Measurements from ENCODE around the gene SZRD1.
A peak's percentile ranks its signal among the peaks of the same experiment; 100 is the strongest.
"Not testable (repeated sequence)": the region's sequence is repeated elsewhere in the genome, so short reads cannot be mapped to it uniquely, and the experiment has no call there.

SZRD1 gene

DNA sequence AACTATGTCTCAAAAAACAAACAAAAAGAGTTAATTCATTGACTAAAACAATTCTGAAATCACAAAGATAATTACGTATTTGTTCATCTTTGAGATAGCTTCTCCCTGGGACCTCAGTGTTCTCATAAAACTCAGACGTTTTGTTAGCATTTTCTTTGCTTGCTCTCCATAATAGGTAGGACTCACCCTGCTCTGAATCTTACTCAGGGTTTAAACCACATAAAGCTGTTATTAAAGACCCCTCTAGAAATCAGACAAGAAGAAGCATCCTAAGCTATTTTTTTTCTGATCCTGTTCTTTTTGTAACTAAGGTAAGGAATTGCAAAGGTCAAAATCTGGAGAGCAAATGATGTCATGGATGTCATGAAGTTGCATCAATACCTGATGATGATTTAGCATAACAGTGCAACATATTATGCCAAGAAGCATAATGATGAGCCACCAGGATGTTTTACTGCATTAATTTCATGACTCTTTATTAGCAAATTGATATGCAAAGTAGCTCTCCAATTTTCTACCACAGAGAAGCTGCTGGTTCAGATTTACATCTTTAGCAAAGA lies 17.1 kb upstream of the SZRD1 start:
- no peaks in the 10 kb centered on the region for H3K9me3 ChIP-seq (ENCODE audit: control insufficient read depth, low read depth, low read length)
- H3K27ac ChIP-seq (ENCODE audit: low read length) = no peak overlapping the region
- no peak overlapping the region for H3K4me3 ChIP-seq (ENCODE audit: low read length)
- H3K36me3 ChIP-seq (ENCODE audit: control insufficient read depth, low read depth, low read length) = no peaks in the 10 kb centered on the region
- H3K27me3 ChIP-seq (ENCODE audit: control insufficient read depth, insufficient read depth, low read length) = no peaks in the 10 kb centered on the region
- no peak overlapping the region for H3K9ac ChIP-seq (ENCODE audit: low read length)
- peaks cover 4% of the 10 kb centered on the region for H3K4me1 ChIP-seq (ENCODE audit: control insufficient read depth, low read depth, low read length)

DNA sequence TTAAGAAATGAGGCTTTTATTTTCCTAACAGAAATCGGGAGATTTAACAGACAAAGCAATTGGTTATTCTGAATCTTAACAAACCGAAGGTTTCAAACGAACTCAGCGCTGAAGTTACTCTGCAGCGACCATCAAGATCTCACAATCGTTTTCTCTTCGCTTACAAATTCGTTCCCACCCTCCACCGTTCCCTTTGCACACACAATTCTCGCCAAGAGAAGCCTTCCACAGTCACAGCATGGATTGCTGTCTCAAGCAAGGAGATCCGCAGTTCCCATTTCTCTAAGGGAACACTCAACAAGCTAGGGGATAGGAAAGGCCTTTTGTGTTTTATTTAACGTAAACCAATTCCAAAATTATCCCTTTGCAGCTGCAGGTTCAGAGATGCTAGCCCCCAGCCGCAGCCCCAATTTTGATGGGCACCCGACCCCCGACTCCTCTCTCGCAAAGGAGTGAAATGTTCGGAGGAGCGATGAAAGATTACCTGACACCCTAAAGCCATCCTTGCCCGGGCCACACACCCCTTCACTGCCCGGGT lies 15.5 kb upstream of the SZRD1 start:
- H3K27me3 ChIP-seq (ENCODE audit: control insufficient read depth, insufficient read depth, low read length) = no peaks in the 10 kb centered on the region
- no peaks in the 10 kb centered on the region for H3K36me3 ChIP-seq (ENCODE audit: control insufficient read depth, low read depth, low read length)
- H3K9me3 ChIP-seq (ENCODE audit: control insufficient read depth, low read depth, low read length) = no peaks in the 10 kb centered on the region
- no peak overlapping the region for H3K27ac ChIP-seq (ENCODE audit: low read length)
- H3K9ac ChIP-seq (ENCODE audit: low read length) = peak overlapping the region; percentile 75
- H3K4me1 ChIP-seq (ENCODE audit: control insufficient read depth, low read depth, low read length) = peaks cover 4% of the 10 kb centered on the region
- H3K4me3 ChIP-seq (ENCODE audit: low read length) = peak overlapping the region; percentile 97

DNA sequence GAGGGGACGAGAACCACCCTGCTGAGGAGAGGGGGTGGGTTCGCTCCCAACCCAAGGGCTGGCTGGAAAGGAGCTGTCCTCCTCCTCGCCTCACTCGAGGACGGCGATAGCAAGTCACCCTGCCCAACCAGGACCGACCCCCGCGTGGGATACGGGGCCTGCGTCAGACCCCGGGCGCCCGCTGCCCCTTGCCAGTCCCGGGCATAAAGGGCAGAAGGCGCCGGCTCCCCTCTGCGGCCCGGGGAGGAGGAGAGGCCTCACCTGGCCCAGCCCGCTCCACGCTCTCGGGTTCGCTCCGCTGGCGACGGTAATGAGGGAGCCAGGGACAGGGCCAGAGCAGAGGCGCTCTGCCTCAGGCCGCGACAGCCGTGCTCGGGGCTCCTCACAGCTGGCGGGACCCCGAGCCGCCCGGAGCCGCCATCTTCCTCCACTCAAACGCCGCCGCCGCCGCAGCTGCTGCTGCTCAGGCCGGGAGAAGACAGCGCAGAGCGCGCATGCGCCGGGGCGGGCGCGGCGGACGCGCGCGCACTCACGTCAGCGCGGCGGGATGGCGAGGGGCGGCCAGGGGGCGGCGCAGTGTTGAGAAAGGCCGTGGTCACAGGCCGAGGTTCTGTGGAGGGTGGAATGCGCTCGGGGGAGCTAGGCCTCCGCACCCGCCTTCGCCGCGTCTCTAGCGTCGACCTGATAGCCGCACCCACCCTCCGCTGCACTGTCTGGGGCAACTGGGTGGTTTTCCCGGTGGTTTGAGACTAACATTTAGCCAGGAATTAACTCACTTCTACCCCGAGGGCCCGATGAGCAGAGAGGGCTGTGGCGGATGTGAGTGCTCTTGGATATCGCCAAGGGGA lies 14.8 kb upstream of the SZRD1 start, which contains the start of gene FBXO42:
Gene FBXO42 (minus strand): TSS at position 487 of the 848 bp plus-strand sequence. CDS start 37,062 bp downstream, outside the sequence.
- H3K27ac ChIP-seq (ENCODE audit: low read length) = peak within 1 kb of the TSS; percentile 11
- H3K36me3 ChIP-seq (ENCODE audit: control insufficient read depth, low read depth, low read length) = no peaks in the 10 kb centered on the region
- H3K9me3 ChIP-seq (ENCODE audit: control insufficient read depth, low read depth, low read length) = no peaks in the 10 kb centered on the region
- H3K4me3 ChIP-seq (ENCODE audit: low read length) = peak within 1 kb of the TSS; percentile 97
- H3K4me1 ChIP-seq (ENCODE audit: control insufficient read depth, low read depth, low read length) = peaks cover 4% of the 10 kb centered on the region
- H3K27me3 ChIP-seq (ENCODE audit: control insufficient read depth, insufficient read depth, low read length) = no peaks in the 10 kb centered on the region
- peak within 1 kb of the TSS; percentile 75 for H3K9ac ChIP-seq (ENCODE audit: low read length)

DNA sequence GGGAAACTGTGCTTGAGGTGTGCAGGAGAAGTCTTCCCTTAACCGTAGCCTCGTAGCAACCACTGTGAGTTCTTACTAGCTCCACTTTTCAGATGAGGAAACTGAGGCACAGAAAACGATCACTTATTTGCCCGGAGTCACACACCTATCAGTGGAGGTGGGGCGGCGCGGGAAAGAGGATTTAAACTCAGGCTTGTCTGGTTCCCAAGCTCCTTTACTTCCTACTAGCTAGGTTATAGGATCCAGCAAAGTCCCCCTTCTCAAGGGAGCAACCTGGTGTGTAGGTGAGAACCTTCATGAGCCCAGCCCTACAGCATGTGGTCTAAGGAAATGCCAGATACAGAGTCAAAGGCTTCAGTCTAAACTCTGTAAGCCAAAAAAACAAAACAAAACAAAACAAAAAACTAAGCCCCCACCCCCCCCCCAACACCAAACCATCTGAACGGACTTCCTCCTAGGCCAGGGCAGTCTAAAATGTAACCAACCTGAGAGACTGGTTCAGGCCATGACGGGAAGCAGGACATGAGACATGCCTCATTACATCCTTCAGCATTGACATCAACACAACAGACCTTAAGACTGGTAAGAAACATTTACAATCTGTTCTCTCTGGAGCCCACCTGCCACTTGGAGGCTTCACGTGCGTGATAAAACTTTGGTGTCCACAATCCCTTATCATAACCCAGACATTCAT lies 14.1 kb upstream of the SZRD1 start:
- Histone ChIP-seq H3K27ac (ENCODE audit: low read length) (peak overlapping the region; percentile 11), H3K36me3 (ENCODE audit: control insufficient read depth, low read depth, low read length) (no peaks in the 10 kb centered on the region)

DNA sequence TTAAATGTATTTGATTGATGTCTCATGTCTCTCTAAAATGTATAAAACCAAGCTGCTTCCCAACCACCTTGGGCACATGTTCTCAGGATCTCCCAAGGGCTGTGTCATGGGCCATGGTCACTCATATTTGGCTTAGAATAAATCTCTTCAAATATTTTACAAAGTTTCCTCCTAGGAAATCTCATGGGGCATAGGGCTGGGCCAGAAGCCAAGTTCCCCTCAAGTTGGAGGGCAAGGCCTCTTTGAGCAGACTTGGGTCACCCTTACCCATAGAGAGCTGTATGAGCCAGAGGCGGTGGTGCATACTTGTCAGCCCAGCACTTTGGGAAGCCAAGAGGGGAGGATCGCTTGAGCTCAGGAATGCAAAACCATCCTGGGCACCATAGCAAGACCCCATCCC lies 12.4 kb upstream of the SZRD1 start:
- Histone ChIP-seq H3K36me3 (ENCODE audit: control insufficient read depth, low read depth, low read length) (no peaks in the 10 kb centered on the region), H3K27me3 (ENCODE audit: control insufficient read depth, insufficient read depth, low read length) (no peaks in the 10 kb centered on the region), H3K9ac (ENCODE audit: low read length) (no peak overlapping the region), H3K4me1 (ENCODE audit: control insufficient read depth, low read depth, low read length) (peaks cover 4% of the 10 kb centered on the region), H3K4me3 (ENCODE audit: low read length) (no peak overlapping the region), H3K27ac (ENCODE audit: low read length) (no peak overlapping the region), H3K9me3 (ENCODE audit: control insufficient read depth, low read depth, low read length) (no peaks in the 10 kb centered on the region)

More for the DNA sequence above, 14.1 kb upstream of the SZRD1 start:
- H3K9ac ChIP-seq (ENCODE audit: low read length) = peak overlapping the region; percentile 75
- no peaks in the 10 kb centered on the region for H3K27me3 ChIP-seq (ENCODE audit: control insufficient read depth, insufficient read depth, low read length)
- H3K4me1 ChIP-seq (ENCODE audit: control insufficient read depth, low read depth, low read length) = peaks cover 4% of the 10 kb centered on the region
- peak overlapping the region; percentile 97 for H3K4me3 ChIP-seq (ENCODE audit: low read length)
- H3K9me3 ChIP-seq (ENCODE audit: control insufficient read depth, low read depth, low read length) = no peaks in the 10 kb centered on the region

DNA sequence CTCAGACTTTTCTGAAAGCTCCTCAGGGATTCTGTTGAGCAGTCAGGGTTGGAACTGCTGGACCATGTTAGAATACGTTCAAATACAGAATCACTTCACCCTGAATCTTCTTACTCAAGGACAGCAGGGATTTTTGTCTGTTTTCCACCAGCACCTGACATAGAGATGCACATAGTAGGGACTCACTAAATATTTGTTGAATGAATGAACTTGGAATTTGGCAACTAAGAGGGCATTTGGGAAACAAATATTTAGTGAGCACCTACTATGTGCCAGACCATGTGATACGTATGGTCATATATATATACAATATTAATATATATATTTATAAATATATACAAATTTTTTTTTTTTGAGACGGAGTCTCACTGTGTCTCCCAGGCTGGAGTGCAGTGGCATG lies 10.2 kb upstream of the SZRD1 start:
- Histone ChIP-seq H3K9ac (ENCODE audit: low read length) (no peak overlapping the region), H3K4me3 (ENCODE audit: low read length) (no peak overlapping the region), H3K27ac (ENCODE audit: low read length) (no peak overlapping the region), H3K27me3 (ENCODE audit: control insufficient read depth, insufficient read depth, low read length) (no peaks in the 10 kb centered on the region), H3K9me3 (ENCODE audit: control insufficient read depth, low read depth, low read length) (no peaks in the 10 kb centered on the region), H3K36me3 (ENCODE audit: control insufficient read depth, low read depth, low read length) (no peaks in the 10 kb centered on the region), H3K4me1 (ENCODE audit: control insufficient read depth, low read depth, low read length) (peaks cover 4% of the 10 kb centered on the region)

DNA sequence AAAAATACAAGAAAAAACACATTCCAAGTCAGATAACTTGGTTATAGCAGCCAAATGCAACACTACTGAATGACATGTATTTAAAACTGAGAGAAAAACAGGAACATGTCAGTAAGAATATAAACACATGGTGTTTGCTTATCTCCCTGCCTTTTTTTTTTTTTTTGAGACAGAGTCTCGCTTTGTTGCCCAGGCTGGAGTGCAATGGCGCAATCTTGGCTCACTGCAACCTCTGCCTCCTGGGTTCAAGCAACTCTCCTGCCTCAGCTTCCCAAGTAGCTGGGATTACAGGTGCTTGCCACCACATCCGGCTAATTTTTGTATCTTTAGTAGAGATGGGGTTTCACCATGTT lies 1.9 kb upstream of the SZRD1 start:
- H3K9me3 ChIP-seq (ENCODE audit: control insufficient read depth, low read depth, low read length); H3K27ac ChIP-seq (ENCODE audit: low read length); H3K27me3 ChIP-seq (ENCODE audit: control insufficient read depth, insufficient read depth, low read length); H3K4me3 ChIP-seq (ENCODE audit: low read length); H3K36me3 ChIP-seq (ENCODE audit: control insufficient read depth, low read depth, low read length); H3K4me1 ChIP-seq (ENCODE audit: control insufficient read depth, low read depth, low read length); H3K9ac ChIP-seq (ENCODE audit: low read length): not testable (repeated sequence)

DNA sequence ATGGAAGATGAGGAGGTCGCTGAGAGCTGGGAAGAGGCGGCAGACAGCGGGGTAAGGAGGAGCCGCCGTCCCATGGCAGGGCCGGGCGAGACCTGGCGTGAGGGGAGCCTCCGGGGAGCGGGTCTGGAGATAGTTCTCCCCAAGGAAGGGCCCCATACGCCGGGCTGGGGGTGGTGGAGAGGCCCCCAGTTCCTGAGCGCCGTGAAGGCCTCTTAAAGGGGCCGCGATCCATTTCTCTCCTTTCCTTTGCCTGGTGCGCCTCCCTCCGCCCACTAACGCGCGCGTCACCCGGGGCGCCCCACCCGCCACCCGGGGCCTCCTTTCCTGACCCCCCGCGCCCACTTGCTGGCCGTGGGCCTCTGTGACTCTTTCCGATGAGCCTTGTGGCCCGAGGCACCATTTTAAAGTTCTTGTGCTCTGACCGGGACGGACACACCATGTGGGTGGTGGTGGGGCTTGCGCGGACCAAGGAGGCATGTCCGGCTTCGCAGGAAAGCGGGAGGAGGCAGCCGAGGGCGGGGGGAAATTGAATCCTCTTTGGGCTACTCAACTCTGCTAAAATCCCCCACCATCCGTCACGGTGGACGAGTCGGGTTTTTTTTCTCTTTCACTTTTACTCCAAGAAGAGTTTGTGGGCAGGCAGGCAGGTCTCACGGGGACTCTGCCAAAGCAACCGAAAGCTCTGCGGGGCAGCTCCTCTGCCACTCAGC lies 371 bp downstream of the SZRD1 start:
- Histone ChIP-seq H3K9ac (ENCODE audit: low read length) (peak overlapping the region; percentile 94), H3K36me3 (ENCODE audit: control insufficient read depth, low read depth, low read length) (no peaks in the 10 kb centered on the region), H3K9me3 (ENCODE audit: control insufficient read depth, low read depth, low read length) (no peaks in the 10 kb centered on the region), H3K27ac (ENCODE audit: low read length) (peak overlapping the region; percentile 70), H3K27me3 (ENCODE audit: control insufficient read depth, insufficient read depth, low read length) (peaks cover 6% of the 10 kb centered on the region), H3K4me1 (ENCODE audit: control insufficient read depth, low read depth, low read length) (peaks cover 7% of the 10 kb centered on the region), H3K4me3 (ENCODE audit: low read length) (peak overlapping the region; percentile 89)

DNA sequence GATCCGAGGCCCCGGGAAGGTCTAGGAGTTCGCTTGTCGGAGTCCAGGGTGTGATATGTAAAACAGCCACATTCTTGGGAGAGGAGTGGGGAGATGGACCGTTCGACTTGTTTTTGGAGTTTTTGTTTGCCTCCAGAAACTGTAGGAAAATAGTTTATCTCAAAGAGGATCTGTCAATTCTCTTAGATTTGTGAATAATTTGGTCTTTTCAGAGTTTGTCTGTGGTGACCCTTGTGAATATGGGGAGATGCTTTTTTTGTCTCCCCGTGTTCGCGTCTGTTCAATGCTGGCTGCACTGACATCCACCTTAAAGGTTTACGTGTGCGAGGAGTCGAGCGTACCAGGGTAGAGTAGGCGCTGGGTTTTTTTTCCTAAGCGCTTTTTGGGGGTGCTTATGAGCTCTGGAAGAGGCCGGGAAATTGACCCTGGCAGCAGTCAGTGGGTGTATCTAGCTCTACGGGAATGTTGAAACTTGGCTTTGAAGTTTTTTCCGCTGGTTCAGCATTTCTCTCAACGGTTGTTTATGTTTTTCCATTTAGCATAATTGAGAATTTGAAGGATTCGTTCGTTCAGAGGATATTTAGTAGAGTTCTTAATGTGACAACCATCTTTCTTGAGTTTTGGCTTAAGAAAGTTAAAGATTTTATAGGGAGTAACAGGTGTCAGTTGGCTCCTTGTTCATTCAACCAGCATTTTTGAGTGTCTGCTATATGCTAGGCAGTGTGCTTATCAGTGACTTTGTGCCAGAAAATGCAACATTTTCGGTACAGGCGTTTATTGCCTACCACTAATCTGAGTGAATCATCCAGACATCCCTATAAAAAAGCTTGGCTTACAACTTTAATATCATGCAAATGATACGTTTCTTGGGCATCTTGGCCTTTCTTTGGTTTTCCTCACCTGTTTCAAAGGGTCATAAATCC lies 1.2 kb downstream of the SZRD1 start:
- H3K27ac ChIP-seq (ENCODE audit: low read length) = peak overlapping the region; percentile 70

DNA sequence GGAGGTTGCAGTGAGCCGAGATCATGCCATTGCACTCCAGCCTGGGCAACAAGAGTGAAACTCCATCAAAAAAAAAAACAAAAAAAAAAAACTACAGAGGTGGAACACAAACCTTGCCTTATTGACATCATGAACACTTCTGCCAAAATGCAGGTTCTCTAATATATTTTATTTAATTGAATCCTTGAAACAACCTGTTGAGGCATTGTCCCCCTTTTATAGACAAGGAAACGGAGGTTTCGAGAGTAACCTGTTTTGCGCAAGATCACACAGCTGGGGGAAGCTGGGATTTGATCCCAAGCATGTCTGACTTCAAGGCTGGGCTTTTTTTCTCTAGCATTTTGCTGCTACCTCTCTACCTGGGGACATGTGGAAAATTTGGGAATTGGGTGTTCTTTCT lies 2.8 kb downstream of the SZRD1 start:
- Histone ChIP-seq H3K4me3 (ENCODE audit: low read length) (no peak overlapping the region), H3K27ac (ENCODE audit: low read length) (no peak overlapping the region), H3K27me3 (ENCODE audit: control insufficient read depth, insufficient read depth, low read length) (peaks cover under 1% of the 10 kb centered on the region), H3K36me3 (ENCODE audit: control insufficient read depth, low read depth, low read length) (peaks cover 3% of the 10 kb centered on the region), H3K9ac (ENCODE audit: low read length) (no peak overlapping the region), H3K4me1 (ENCODE audit: control insufficient read depth, low read depth, low read length) (peaks cover 7% of the 10 kb centered on the region), H3K9me3 (ENCODE audit: control insufficient read depth, low read depth, low read length) (no peaks in the 10 kb centered on the region)

More for the DNA sequence above, 1.2 kb downstream of the SZRD1 start:
- peaks cover 7% of the 10 kb centered on the region for H3K4me1 ChIP-seq (ENCODE audit: control insufficient read depth, low read depth, low read length)
- H3K9ac ChIP-seq (ENCODE audit: low read length) = peak overlapping the region; percentile 94
- H3K36me3 ChIP-seq (ENCODE audit: control insufficient read depth, low read depth, low read length) = peaks cover 3% of the 10 kb centered on the region
- H3K27me3 ChIP-seq (ENCODE audit: control insufficient read depth, insufficient read depth, low read length) = peaks cover 6% of the 10 kb centered on the region
- no peaks in the 10 kb centered on the region for H3K9me3 ChIP-seq (ENCODE audit: control insufficient read depth, low read depth, low read length)
- H3K4me3 ChIP-seq (ENCODE audit: low read length) = peak overlapping the region; percentile 89

All from iPS-18a (cell line).